ENCODE results near the gene TENT4B. TPM values are rescaled to one million over a fixed set of nuclear protein-coding genes. Genes with fewer than 3 reads are reported as not detected.

TENT4B gene
- total RNA-seq, 1 donor from 2014 or later: 15.2 TPM

DNA sequence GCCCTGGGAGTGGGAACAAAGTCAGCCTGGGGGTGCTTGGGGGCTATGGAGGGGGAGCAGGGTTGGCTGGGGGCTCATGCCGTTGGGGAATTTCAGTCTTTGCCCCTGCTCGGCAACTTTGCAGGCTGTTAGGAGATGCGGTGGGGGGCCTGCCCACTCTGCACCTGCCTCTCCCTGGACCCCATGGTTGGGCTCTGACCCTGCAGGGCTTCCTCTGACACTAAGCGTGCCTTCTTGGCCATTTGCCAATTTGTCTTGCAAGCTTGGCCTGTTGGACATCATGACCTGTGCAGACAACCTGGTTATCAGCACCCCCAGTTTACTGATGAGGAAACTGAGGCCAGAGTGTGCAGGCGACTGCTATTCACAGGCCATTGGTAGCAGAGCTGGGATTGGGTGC, 127.8 kb downstream of the TENT4B start:
- Histone ChIP-seq H3K79me2 (ENCODE audit: low read depth) (no peaks in the 10 kb centered on the region), H3K36me3 (no peaks in the 10 kb centered on the region), H4K20me1 (ENCODE audit: low read depth) (no peaks in the 10 kb centered on the region), H3K4me3 (no peak overlapping the region), H3K9ac (no peak overlapping the region), H3K27ac (no peak overlapping the region), H3K4me2 (no peak overlapping the region), H3K9me3 (ENCODE audit: low read depth) (no peaks in the 10 kb centered on the region), H2AFZ (replicated peaks) (no peak overlapping the region), H3K27me3 (no peaks in the 10 kb centered on the region), H3K4me1 (no peaks in the 10 kb centered on the region), H3F3A (ENCODE audit: low read depth) (no peaks in the 10 kb centered on the region)
- Mint-ChIP-seq H3K9me3 (peaks cover 3% of the 10 kb centered on the region), H3K36me3 (no peaks in the 10 kb centered on the region), H3K4me1 (no peaks in the 10 kb centered on the region), H3K27me3 (ENCODE audit: insufficient read depth, low read depth) (peaks cover 2% of the 10 kb centered on the region), H3K4me3 (no peak overlapping the region), H3K27ac (no peak overlapping the region)
- TF ChIP-seq EZH2 (IDR thresholded peaks at IDR 0.05) (no peak), EZH2phosphoT487 (IDR thresholded peaks at IDR 0.05) (no peak)
- TF ChIP-seq, protein P1, sequence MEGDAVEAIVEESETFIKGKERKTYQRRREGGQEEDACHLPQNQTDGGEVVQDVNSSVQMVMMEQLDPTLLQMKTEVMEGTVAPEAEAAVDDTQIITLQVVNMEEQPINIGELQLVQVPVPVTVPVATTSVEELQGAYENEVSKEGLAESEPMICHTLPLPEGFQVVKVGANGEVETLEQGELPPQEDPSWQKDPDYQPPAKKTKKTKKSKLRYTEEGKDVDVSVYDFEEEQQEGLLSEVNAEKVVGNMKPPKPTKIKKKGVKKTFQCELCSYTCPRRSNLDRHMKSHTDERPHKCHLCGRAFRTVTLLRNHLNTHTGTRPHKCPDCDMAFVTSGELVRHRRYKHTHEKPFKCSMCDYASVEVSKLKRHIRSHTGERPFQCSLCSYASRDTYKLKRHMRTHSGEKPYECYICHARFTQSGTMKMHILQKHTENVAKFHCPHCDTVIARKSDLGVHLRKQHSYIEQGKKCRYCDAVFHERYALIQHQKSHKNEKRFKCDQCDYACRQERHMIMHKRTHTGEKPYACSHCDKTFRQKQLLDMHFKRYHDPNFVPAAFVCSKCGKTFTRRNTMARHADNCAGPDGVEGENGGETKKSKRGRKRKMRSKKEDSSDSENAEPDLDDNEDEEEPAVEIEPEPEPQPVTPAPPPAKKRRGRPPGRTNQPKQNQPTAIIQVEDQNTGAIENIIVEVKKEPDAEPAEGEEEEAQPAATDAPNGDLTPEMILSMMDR (IDR thresholded peaks at IDR 0.05): no peak
- DNase-seq (ENCODE audit: low spot score): no peak

Small RNA genes lying within 50 kb of the gene (small RNA-seq; reads per million reads assigned to genes)
- gene RF00156 (not detected), gene RPL10P14 (not detected)

Other genes with a start within 250 kb of the TENT4B start
- gene CNEP1R1, start 128.1 kb upstream of the TENT4B start, total RNA-seq (ENCODE audit: low replicate concordance): 37.9 and 52.7 TPM in 2 replicates
- gene HEATR3, start 87.3 kb upstream of the TENT4B start, total RNA-seq (ENCODE audit: low replicate concordance): 23.9 and 26.7 TPM in 2 replicates
- gene ADCY7, start 113.2 kb downstream of the TENT4B start, total RNA-seq (ENCODE audit: low replicate concordance): 2.5 and 13.2 TPM in 2 replicates
- 112 and 164 TPM in 2 replicates for gene BRD7, start 215.7 kb downstream of the TENT4B start, total RNA-seq (ENCODE audit: low replicate concordance)

Data from neural progenitor cell (in vitro differentiated cells).